Erythroblast (primary cell): Measurements from ENCODE around the gene GARNL3.

Experiments used
- GATA1 ChIP-seq: IDR thresholded peaks from 2 replicates; pipeline ENCODE4 v1.6.1; 2011; ENCODE audit warnings: low read depth, mild to moderate bottlenecking, control low read depth, low read length, moderate library complexity
- POLR2A ChIP-seq: IDR thresholded peaks from 2 replicates; pipeline ENCODE4 v1.6.1; 2011; ENCODE audit warnings: mild to moderate bottlenecking, low read length

DNA sequence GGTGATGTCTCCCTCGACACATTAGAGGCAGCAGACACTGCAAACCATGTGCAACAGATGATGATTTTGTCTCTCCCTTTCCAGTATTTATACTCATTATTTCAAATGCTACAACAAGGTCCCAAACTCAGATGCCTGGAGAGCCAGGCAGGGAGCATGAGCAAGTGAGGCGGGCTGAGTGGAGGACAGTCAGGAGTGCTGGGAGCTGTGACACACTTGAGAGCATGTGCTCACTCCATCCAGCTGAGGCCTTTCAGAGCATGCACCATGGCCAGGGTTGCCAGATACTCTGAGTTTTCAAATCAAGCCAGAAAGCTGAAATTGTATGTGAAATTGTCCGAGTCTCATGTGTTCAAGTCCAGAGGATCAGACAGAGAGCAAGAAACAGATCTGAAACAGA lies 76.6 kb downstream of the GARNL3 start:
- TF ChIP-seq POLR2A: no peak
- TF ChIP-seq GATA1: no peak
